Adrenal gland (tissue), 5 donors: ENCODE measurements around the gene CCL17.

Experiments
- CTCF ChIP-seq, 6 experiments: fragments of 450-650 bp in 4 of 6; fragments of 200-600 bp in 2 of 6; sonication (generic) in 1 of 6; IDR thresholded peaks; 1 replicate in 5 of 6; 2 replicates in 1 of 6; pipeline versions ENCODE4 v1.5.1 to v1.8.0; 2016 to 2021; ENCODE audit warnings: antibody characterized with exemption in 6 of 6, mild to moderate bottlenecking in 2 of 6, moderate library complexity in 1 of 6
- POLR2A ChIP-seq, 2 donors: fragments of 450-650 bp; IDR thresholded peaks; one replicate each; pipeline ENCODE4 v1.6.1; 2017; ENCODE audit warnings: antibody characterized with exemption in 2 of 2, mild to moderate bottlenecking in 2 of 2, moderate library complexity in 1 of 2
- donor health status: DM: no; HTN: no; CAD: no.

GRCh38 chr16:57447186-57447962 lies 42.8 kb downstream of the CCL17 start, which contains the start of the genes CIAPIN1 and COQ9:
- TF ChIP-seq CTCF (IDR thresholded peaks at IDR 0.05), result no peak
- TF ChIP-seq POLR2A (IDR thresholded peaks at IDR 0.05), result peak; percentile 78 to 89
